ENCODE data around the gene PRDM5. TPM values are rescaled to one million over a fixed set of nuclear protein-coding genes. Genes with fewer than 3 reads are reported as not detected.

PRDM5 gene
- total and polyA plus RNA-seq, 2 donors (not counting 1 experiment from before 2014, with no cell fraction given) = 8.6 to 19.0 TPM

- Histone ChIP-seq H3K27me3 (ENCODE audit: control insufficient read depth, insufficient read depth, low read length) (no peaks in the 10 kb centered on the region), H3K9ac (ENCODE audit: insufficient read depth, low read length) (no peak overlapping the region), H3K27ac (ENCODE audit: insufficient read depth, low read length) (no peak overlapping the region), H3K4me3 (replicated peaks in 1 of 4; ENCODE audit: control extremely low read depth in 1 of 4, insufficient read depth in 1 of 4, low read depth in 3 of 4, low read length in 4 of 4) (no peak overlapping the region), H2AFZ (ENCODE audit: low read length) (no peak overlapping the region), H3K79me2 (ENCODE audit: control insufficient read depth, insufficient read depth, low read length) (no peaks in the 10 kb centered on the region), H3K36me3 (ENCODE audit: control insufficient read depth, insufficient read depth, low read length) (no peaks in the 10 kb centered on the region), H3K9me3 (ENCODE audit: control insufficient read depth, insufficient read depth, low read depth, low read length) (no peaks in the 10 kb centered on the region), H3K4me1 (ENCODE audit: control insufficient read depth, extremely low read depth, insufficient read depth, low read length) (no peaks in the 10 kb centered on the region), H3K4me2 (ENCODE audit: extremely low read depth, insufficient read depth, low read length) (no peak overlapping the region), H4K20me1 (ENCODE audit: control insufficient read depth, extremely low read depth, insufficient read depth, low read length) (no peaks in the 10 kb centered on the region)
- TF ChIP-seq EZH2 (IDR thresholded peaks at IDR 0.05; ENCODE audit: low read length, missing control alignments) (no peak), CTCF (conservative IDR thresholded peaks at IDR 0.05 in 1 of 2, IDR thresholded peaks at IDR 0.05 in 1 of 2; ENCODE audit: low read depth in 1 of 2, low read length in 2 of 2) (no peak)
- DNase-seq (ENCODE audit: low read depth in 2 of 2) = peak in 1 of 2 donors; percentile 11
These were observed 148.9 kb downstream of the PRDM5 start for GRCh38 chr4:120773641-120774040.

GRCh38 chr4:120771907-120772306 lies 150.6 kb downstream of the PRDM5 start:
- Histone ChIP-seq H3K9me3 (ENCODE audit: control insufficient read depth, insufficient read depth, low read depth, low read length) (no peaks in the 10 kb centered on the region), H3K4me3 (replicated peaks in 1 of 4; ENCODE audit: control extremely low read depth in 1 of 4, insufficient read depth in 1 of 4, low read depth in 3 of 4, low read length in 4 of 4) (no peak overlapping the region), H3K27me3 (ENCODE audit: control insufficient read depth, insufficient read depth, low read length) (no peaks in the 10 kb centered on the region), H3K4me1 (ENCODE audit: control insufficient read depth, extremely low read depth, insufficient read depth, low read length) (no peaks in the 10 kb centered on the region), H3K27ac (ENCODE audit: insufficient read depth, low read length) (no peak overlapping the region), H3K36me3 (ENCODE audit: control insufficient read depth, insufficient read depth, low read length) (no peaks in the 10 kb centered on the region), H4K20me1 (ENCODE audit: control insufficient read depth, extremely low read depth, insufficient read depth, low read length) (no peaks in the 10 kb centered on the region), H3K79me2 (ENCODE audit: control insufficient read depth, insufficient read depth, low read length) (no peaks in the 10 kb centered on the region), H3K4me2 (ENCODE audit: extremely low read depth, insufficient read depth, low read length) (no peak overlapping the region), H2AFZ (ENCODE audit: low read length) (no peak overlapping the region), H3K9ac (ENCODE audit: insufficient read depth, low read length) (no peak overlapping the region)
- no peak for TF ChIP-seq CTCF (conservative IDR thresholded peaks at IDR 0.05 in 1 of 2, IDR thresholded peaks at IDR 0.05 in 1 of 2; ENCODE audit: low read depth in 1 of 2, low read length in 2 of 2)
- TF ChIP-seq EZH2 (IDR thresholded peaks at IDR 0.05; ENCODE audit: low read length, missing control alignments) = no peak
- DNase-seq (ENCODE audit: low read depth in 2 of 2) = no peak

- no peak overlapping the region for H3K4me3 ChIP-seq (replicated peaks in 1 of 4; ENCODE audit: control extremely low read depth in 1 of 4, insufficient read depth in 1 of 4, low read depth in 3 of 4, low read length in 4 of 4)
- TF ChIP-seq CTCF (conservative IDR thresholded peaks at IDR 0.05 in 1 of 2, IDR thresholded peaks at IDR 0.05 in 1 of 2; ENCODE audit: low read depth in 1 of 2, low read length in 2 of 2) (no peak), EZH2 (IDR thresholded peaks at IDR 0.05; ENCODE audit: low read length, missing control alignments) (no peak)
- H3K4me2 ChIP-seq (ENCODE audit: extremely low read depth, insufficient read depth, low read length) = no peak overlapping the region
These were observed 151.6 kb downstream of the PRDM5 start for GRCh38 chr4:120770897-120771296.

More at GRCh38 chr4:120770897-120771296, 151.6 kb downstream of the PRDM5 start:
- Histone ChIP-seq H3K27ac (ENCODE audit: insufficient read depth, low read length) (no peak overlapping the region), H4K20me1 (ENCODE audit: control insufficient read depth, extremely low read depth, insufficient read depth, low read length) (no peaks in the 10 kb centered on the region), H3K9me3 (ENCODE audit: control insufficient read depth, insufficient read depth, low read depth, low read length) (no peaks in the 10 kb centered on the region), H2AFZ (ENCODE audit: low read length) (no peak overlapping the region), H3K9ac (ENCODE audit: insufficient read depth, low read length) (no peak overlapping the region), H3K4me1 (ENCODE audit: control insufficient read depth, extremely low read depth, insufficient read depth, low read length) (no peaks in the 10 kb centered on the region), H3K36me3 (ENCODE audit: control insufficient read depth, insufficient read depth, low read length) (no peaks in the 10 kb centered on the region), H3K27me3 (ENCODE audit: control insufficient read depth, insufficient read depth, low read length) (no peaks in the 10 kb centered on the region), H3K79me2 (ENCODE audit: control insufficient read depth, insufficient read depth, low read length) (no peaks in the 10 kb centered on the region)
- DNase-seq (ENCODE audit: low read depth in 2 of 2) = no peak

All from fibroblast of lung (primary cell).